Measurements from ENCODE around the gene ERVK3-1. TPM values are rescaled to one million over a fixed set of nuclear protein-coding genes. Genes with fewer than 3 reads are reported as not detected.

The ERVK3-1 gene
- total and polyA plus RNA-seq, 2 of the 8 experiments (the other 6 are each of a cell fraction or from before 2014, with no cell fraction given) = 29.9 to 31.5 TPM

DNA sequence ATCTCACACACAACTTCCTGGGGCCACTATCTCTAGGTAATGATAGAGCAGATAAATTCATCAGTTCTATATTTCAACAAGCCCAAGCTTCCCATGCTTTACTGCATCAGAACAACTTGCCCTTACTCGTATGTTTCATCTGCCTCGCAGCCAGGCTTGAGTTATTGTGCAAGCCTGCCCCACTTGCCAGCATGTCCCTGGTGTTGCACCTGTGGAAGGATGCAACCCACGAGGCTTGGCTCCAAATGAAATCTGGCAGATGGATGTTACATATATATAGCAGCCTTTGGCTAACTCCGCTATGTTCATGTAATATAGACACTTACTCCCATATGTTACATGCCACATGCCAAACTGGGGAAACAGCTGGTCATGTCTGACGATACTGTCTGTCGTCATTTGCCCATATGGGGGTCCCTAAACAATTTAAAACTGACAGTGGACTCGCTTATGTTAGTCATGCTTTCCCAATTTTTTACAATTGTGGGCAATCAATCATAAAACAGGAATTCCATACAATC is 6.2 kb downstream of the ERVK3-1 start (continued):
- TF ChIP-seq, protein P1, sequence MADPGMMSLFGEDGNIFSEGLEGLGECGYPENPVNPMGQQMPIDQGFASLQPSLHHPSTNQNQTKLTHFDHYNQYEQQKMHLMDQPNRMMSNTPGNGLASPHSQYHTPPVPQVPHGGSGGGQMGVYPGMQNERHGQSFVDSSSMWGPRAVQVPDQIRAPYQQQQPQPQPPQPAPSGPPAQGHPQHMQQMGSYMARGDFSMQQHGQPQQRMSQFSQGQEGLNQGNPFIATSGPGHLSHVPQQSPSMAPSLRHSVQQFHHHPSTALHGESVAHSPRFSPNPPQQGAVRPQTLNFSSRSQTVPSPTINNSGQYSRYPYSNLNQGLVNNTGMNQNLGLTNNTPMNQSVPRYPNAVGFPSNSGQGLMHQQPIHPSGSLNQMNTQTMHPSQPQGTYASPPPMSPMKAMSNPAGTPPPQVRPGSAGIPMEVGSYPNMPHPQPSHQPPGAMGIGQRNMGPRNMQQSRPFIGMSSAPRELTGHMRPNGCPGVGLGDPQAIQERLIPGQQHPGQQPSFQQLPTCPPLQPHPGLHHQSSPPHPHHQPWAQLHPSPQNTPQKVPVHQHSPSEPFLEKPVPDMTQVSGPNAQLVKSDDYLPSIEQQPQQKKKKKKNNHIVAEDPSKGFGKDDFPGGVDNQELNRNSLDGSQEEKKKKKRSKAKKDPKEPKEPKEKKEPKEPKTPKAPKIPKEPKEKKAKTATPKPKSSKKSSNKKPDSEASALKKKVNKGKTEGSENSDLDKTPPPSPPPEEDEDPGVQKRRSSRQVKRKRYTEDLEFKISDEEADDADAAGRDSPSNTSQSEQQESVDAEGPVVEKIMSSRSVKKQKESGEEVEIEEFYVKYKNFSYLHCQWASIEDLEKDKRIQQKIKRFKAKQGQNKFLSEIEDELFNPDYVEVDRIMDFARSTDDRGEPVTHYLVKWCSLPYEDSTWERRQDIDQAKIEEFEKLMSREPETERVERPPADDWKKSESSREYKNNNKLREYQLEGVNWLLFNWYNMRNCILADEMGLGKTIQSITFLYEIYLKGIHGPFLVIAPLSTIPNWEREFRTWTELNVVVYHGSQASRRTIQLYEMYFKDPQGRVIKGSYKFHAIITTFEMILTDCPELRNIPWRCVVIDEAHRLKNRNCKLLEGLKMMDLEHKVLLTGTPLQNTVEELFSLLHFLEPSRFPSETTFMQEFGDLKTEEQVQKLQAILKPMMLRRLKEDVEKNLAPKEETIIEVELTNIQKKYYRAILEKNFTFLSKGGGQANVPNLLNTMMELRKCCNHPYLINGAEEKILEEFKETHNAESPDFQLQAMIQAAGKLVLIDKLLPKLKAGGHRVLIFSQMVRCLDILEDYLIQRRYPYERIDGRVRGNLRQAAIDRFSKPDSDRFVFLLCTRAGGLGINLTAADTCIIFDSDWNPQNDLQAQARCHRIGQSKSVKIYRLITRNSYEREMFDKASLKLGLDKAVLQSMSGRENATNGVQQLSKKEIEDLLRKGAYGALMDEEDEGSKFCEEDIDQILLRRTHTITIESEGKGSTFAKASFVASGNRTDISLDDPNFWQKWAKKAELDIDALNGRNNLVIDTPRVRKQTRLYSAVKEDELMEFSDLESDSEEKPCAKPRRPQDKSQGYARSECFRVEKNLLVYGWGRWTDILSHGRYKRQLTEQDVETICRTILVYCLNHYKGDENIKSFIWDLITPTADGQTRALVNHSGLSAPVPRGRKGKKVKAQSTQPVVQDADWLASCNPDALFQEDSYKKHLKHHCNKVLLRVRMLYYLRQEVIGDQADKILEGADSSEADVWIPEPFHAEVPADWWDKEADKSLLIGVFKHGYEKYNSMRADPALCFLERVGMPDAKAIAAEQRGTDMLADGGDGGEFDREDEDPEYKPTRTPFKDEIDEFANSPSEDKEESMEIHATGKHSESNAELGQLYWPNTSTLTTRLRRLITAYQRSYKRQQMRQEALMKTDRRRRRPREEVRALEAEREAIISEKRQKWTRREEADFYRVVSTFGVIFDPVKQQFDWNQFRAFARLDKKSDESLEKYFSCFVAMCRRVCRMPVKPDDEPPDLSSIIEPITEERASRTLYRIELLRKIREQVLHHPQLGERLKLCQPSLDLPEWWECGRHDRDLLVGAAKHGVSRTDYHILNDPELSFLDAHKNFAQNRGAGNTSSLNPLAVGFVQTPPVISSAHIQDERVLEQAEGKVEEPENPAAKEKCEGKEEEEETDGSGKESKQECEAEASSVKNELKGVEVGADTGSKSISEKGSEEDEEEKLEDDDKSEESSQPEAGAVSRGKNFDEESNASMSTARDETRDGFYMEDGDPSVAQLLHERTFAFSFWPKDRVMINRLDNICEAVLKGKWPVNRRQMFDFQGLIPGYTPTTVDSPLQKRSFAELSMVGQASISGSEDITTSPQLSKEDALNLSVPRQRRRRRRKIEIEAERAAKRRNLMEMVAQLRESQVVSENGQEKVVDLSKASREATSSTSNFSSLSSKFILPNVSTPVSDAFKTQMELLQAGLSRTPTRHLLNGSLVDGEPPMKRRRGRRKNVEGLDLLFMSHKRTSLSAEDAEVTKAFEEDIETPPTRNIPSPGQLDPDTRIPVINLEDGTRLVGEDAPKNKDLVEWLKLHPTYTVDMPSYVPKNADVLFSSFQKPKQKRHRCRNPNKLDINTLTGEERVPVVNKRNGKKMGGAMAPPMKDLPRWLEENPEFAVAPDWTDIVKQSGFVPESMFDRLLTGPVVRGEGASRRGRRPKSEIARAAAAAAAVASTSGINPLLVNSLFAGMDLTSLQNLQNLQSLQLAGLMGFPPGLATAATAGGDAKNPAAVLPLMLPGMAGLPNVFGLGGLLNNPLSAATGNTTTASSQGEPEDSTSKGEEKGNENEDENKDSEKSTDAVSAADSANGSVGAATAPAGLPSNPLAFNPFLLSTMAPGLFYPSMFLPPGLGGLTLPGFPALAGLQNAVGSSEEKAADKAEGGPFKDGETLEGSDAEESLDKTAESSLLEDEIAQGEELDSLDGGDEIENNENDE (IDR thresholded peaks at IDR 0.05; ENCODE audit: insufficient replicate concordance, low read length) = no peak
- no peak for TF ChIP-seq SP2 (IDR thresholded peaks at IDR 0.05; ENCODE audit: low read length)
- TF ChIP-seq RXRA (IDR thresholded peaks at IDR 0.05; ENCODE audit: insufficient read depth, low read depth, low read length) = no peak
